ENCODE measurements around the gene SMYD5. TPM values are rescaled to one million over a fixed set of nuclear protein-coding genes. Genes with fewer than 3 reads are reported as not detected.

The SMYD5 gene
- total and polyA plus RNA-seq, 2 donors (not counting 3 experiments of a cell fraction or from before 2014, with no cell fraction given), result 16.2 to 31.7 TPM

GRCh38 chr2:73253400-73253799 lies 39.4 kb downstream of the SMYD5 start:
- TF ChIP-seq POLR2AphosphoS5 (IDR thresholded peaks at IDR 0.05; ENCODE audit: insufficient read depth, low read depth, low read length) (no peak), EZH2 (IDR thresholded peaks at IDR 0.05; ENCODE audit: borderline replicate concordance, low read depth, low read length, severe bottlenecking) (no peak), CTCF (IDR thresholded peaks at IDR 0.05; ENCODE audit: extremely low read depth in 1 of 2, insufficient read depth in 1 of 2, low read depth in 1 of 2, low read length in 2 of 2) (no peak), POLR2A (IDR thresholded peaks at IDR 0.05; ENCODE audit: low read depth, low read length) (no peak), JUN (IDR thresholded peaks at IDR 0.05; ENCODE audit: borderline replicate concordance, insufficient read depth, insufficient read length, low read depth) (no peak), MYC (IDR thresholded peaks at IDR 0.05; ENCODE audit: low read depth, low read length) (no peak), FOS (IDR thresholded peaks at IDR 0.05; ENCODE audit: borderline replicate concordance, insufficient read depth, low read length) (no peak), GATA2 (IDR thresholded peaks at IDR 0.05; ENCODE audit: insufficient read depth, insufficient read length, low read depth, low read length) (no peak)
- TF ChIP-seq, protein P1, sequence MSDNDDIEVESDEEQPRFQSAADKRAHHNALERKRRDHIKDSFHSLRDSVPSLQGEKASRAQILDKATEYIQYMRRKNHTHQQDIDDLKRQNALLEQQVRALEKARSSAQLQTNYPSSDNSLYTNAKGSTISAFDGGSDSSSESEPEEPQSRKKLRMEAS (IDR thresholded peaks at IDR 0.05; ENCODE audit: insufficient read depth, insufficient read length), result no peak
- no peaks in the 10 kb centered on the region for H3K4me1 ChIP-seq (ENCODE audit: control insufficient read depth, extremely low read depth, insufficient read depth, low read length)
- no peak overlapping the region for H3K27ac ChIP-seq (ENCODE audit: insufficient read depth, low read depth, low read length)
- FAIRE-seq (no peak), DNase-seq (ENCODE audit: low read depth, low spot score) (no peak)
- no peaks in the 10 kb centered on the region for H3K27me3 ChIP-seq (ENCODE audit: control insufficient read depth in 2 of 2, insufficient read depth in 2 of 2, low read length in 2 of 2)
- ChIA-PET POLR2A (no interaction called here), CTCF (no interaction called here)
- no TSS peak for BruUV-seq (replicated peaks)
- dilution Hi-C loops (cut with MboI; ENCODE audit: extremely low pct_ligation_motif_present, low sequenced_read_pairs) (no loop called here), intact Hi-C loops (cut with micrococcal nuclease) (no loop called here)
- no peaks in the 10 kb centered on the region for H3K9me3 ChIP-seq (replicated peaks; ENCODE audit: control insufficient read depth, insufficient read depth, low read length)
- H3K36me3 ChIP-seq (ENCODE audit: control insufficient read depth in 2 of 2, extremely low read depth in 1 of 2, insufficient read depth in 2 of 2, low read length in 2 of 2), result peaks cover 29 to 48% of the 10 kb centered on the region in 2 experiments
- H3K9me1 ChIP-seq (replicated peaks; ENCODE audit: control insufficient read depth, extremely low read depth, insufficient read depth, low read length), result no peaks in the 10 kb centered on the region
- H4K20me1 ChIP-seq (replicated peaks; ENCODE audit: control insufficient read depth, extremely low read depth, insufficient read depth, low read length), result no peaks in the 10 kb centered on the region
- no peak overlapping the region for H3K4me2 ChIP-seq (ENCODE audit: insufficient read depth, low read length)
- H3K4me3 ChIP-seq (replicated peaks in 1 of 3; ENCODE audit: insufficient read depth in 1 of 3, low read depth in 1 of 3, low read length in 3 of 3), result no peak overlapping the region
- H3K79me2 ChIP-seq (ENCODE audit: control insufficient read depth, insufficient read depth, low read length), result no peaks in the 10 kb centered on the region
- H2AFZ ChIP-seq (ENCODE audit: low read depth, low read length), result no peak overlapping the region
- no peak overlapping the region for H3K9ac ChIP-seq (replicated peaks; ENCODE audit: extremely low read depth, insufficient read depth, low read length)
